ENCODE data around the gene NPL. TPM values are rescaled to one million over a fixed set of nuclear protein-coding genes. Genes with fewer than 3 reads are reported as not detected.

The NPL gene
- total RNA-seq, 1 experiment from 2014 or later: 2.4 TPM

DNA sequence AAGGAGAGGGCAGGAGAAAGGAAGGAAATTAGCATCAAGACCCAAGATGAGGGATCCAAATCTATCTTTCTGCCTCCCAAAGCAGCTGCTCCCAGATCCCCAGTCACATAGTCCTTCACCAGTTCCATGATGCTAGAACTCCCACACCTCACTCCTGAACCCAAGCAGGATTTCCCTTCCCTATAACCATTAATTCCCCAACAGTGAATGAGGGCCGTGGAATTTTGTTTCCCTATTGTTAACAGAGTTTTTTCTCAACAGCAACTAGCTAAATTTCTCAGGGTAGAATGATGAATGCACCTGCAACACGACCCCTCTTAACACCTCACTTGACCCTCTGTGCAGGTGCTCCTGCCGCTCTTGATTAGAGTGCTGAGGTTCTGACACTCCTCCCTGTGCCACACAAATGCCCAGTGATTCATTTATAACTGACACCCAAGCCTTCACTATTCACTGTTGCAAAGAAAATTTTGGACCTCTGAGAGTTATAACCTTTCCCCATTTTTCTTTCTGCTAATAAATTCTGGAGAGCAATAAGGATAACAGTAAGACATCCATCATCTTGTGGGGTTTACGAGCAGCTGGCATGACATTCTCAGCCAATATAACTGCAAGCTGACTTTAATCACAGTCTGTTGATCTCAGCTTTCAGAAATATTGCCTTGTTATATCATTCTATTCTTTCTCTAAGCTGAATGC is 25.4 kb upstream of the NPL start:
- H3K27me3 ChIP-seq (ENCODE audit: insufficient read depth, low read length): no peaks in the 10 kb centered on the region
- no CpG with 5 or more reads among the region's 4 CpGs for WGBS (ENCODE audit: extremely low coverage, insufficient read length, low lambda C conversion rate)
- no peak overlapping the region; a peak in 1 of 7 replicates for H3K27ac Mint-ChIP-seq
- H4K8ac ChIP-seq (replicated peaks; ENCODE audit: insufficient read length, low read depth, low read length): no peak overlapping the region
- H2AK5ac ChIP-seq (ENCODE audit: insufficient read length, low read length): no peak overlapping the region
- H4K20me1 ChIP-seq (ENCODE audit: control insufficient read depth, insufficient read depth, insufficient read length): no peaks in the 10 kb centered on the region
- H2BK120ac ChIP-seq (ENCODE audit: low read depth, low read length, poor library complexity, severe bottlenecking): no peak overlapping the region
- no peaks in the 10 kb centered on the region for H3K23me2 ChIP-seq (ENCODE audit: insufficient read length, low read depth, low read length, poor library complexity, severe bottlenecking)
- DNase-seq: no peak
- no peak overlapping the region for H4K5ac ChIP-seq (ENCODE audit: insufficient read length, low read depth, low read length)
- no peak overlapping the region for H3K9ac ChIP-seq (ENCODE audit: extremely low read depth, insufficient read length, low read length)
- H3K9me3 ChIP-seq (ENCODE audit: control insufficient read depth, low read depth, low read length): peaks cover 7% of the 10 kb centered on the region
- H3K4me1 ChIP-seq (ENCODE audit: insufficient read depth, low read length): no peaks in the 10 kb centered on the region
- H3K23ac ChIP-seq (ENCODE audit: insufficient read length, low read depth, low read length): no peak overlapping the region
- H3K56ac ChIP-seq (ENCODE audit: insufficient read length, low read depth, low read length): no peak overlapping the region
- no peak overlapping the region for H3K4me2 ChIP-seq (ENCODE audit: insufficient read depth, insufficient read length, low read length)
- H2AFZ ChIP-seq (ENCODE audit: low read length): no peak overlapping the region
- no peak overlapping the region for H2BK12ac ChIP-seq (ENCODE audit: insufficient read length, low read depth, low read length)
- H2BK20ac ChIP-seq (ENCODE audit: low read depth, low read length, poor library complexity, severe bottlenecking): no peak overlapping the region
- H3K79me2 ChIP-seq (ENCODE audit: insufficient read depth, low read length): no peaks in the 10 kb centered on the region
- H3K36me3 Mint-ChIP-seq (ENCODE audit: insufficient read depth in 1 of 3, low read depth in 3 of 3): peaks cover 0 to 13% (median 10%) of the 10 kb centered on the region in 3 experiments; a peak in 4 of 7 replicates
- H2BK5ac ChIP-seq (ENCODE audit: insufficient read length, low read length): no peak overlapping the region
- no peak overlapping the region for H3K18ac ChIP-seq (ENCODE audit: insufficient read length, low read depth, low read length)
- no peak overlapping the region for H3T11ph ChIP-seq (ENCODE audit: low read length)
- H3K79me1 ChIP-seq (ENCODE audit: insufficient read depth, low read depth, low read length, poor library complexity, severe bottlenecking): no peaks in the 10 kb centered on the region
- no peak overlapping the region for H3K4me3 Mint-ChIP-seq
- H3K27me3 Mint-ChIP-seq (ENCODE audit: low read depth): no peaks in the 10 kb centered on the region
- H4K91ac ChIP-seq (ENCODE audit: insufficient read length, low read depth, low read length): no peak overlapping the region
- no peak overlapping the region for H3K4ac ChIP-seq (ENCODE audit: low read depth, low read length)
- H3K27ac ChIP-seq (ENCODE audit: insufficient read length, low read depth, low read length): no peak overlapping the region
- H3K9me3 Mint-ChIP-seq: peaks cover 6 to 12% of the 10 kb centered on the region in 2 experiments
- TF ChIP-seq, protein P1, sequence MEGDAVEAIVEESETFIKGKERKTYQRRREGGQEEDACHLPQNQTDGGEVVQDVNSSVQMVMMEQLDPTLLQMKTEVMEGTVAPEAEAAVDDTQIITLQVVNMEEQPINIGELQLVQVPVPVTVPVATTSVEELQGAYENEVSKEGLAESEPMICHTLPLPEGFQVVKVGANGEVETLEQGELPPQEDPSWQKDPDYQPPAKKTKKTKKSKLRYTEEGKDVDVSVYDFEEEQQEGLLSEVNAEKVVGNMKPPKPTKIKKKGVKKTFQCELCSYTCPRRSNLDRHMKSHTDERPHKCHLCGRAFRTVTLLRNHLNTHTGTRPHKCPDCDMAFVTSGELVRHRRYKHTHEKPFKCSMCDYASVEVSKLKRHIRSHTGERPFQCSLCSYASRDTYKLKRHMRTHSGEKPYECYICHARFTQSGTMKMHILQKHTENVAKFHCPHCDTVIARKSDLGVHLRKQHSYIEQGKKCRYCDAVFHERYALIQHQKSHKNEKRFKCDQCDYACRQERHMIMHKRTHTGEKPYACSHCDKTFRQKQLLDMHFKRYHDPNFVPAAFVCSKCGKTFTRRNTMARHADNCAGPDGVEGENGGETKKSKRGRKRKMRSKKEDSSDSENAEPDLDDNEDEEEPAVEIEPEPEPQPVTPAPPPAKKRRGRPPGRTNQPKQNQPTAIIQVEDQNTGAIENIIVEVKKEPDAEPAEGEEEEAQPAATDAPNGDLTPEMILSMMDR (conservative IDR thresholded peaks at IDR 0.05): no peak
- no peak overlapping the region for H3K14ac ChIP-seq (ENCODE audit: insufficient read depth, low read length)
- peaks cover 16 to 17% of the 10 kb centered on the region in 2 experiments for H3K4me1 Mint-ChIP-seq
- no peak overlapping the region for H2BK15ac ChIP-seq (ENCODE audit: low read depth, low read length)
